ENCODE results near the gene NME7.
"Not testable (repeated sequence)": the region's sequence is repeated elsewhere in the genome, so short reads cannot be mapped to it uniquely, and the experiment has no call there.

Gene NME7

DNA sequence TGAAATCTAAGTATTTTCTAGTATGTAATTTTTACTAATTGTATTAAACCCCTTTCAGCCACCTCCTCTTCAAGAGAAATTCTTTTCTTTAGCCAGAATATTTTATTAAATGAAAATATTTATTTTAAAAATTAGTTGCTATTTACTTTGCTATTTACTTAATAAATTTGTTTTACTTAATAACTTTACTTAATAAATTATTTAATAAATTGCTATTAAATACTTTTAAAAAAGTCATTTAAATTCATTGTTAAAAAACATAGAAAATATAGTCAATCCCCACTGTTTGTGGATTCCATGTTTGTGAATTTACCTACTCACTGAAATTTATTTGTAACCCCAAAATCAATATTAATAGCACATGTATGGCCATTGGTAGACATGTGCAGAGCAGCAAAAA is 155.5 kb downstream of the NME7 start:
- DNase-seq: no peak

DNA sequence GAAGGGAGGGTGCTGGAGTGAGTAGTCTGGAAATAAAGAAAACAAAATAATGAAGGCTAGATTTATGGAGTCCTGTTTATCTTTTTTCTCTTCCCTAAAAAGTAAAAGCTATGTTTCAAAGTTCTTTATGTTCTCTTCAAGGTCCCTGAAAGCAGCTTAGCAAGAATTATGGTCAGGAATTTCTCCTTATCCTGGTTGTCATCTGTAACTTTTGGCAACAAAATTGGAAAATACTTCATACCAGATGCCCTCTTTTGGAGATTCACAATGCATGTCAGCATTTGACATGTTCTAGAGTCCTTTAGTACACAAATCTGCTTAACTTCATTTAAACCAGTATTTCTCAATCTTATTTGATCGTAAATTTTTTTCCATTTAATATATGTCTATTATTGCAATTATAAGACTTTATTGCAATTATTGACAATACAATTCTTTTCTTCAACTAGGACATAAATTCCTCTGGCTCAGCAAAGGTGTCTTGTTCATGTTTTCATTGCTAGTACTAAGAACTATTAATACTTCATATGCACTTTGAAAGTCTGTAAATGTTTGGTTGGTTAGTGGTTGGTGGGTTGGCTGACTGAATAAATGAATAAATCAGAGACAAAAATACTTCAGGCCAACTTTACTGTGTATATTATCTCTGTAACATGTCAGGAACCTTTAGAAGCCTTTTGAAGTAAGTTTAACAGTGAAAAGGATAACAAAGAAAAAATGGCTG is 159.6 kb downstream of the NME7 start:
- DNase-seq: no peak

- no peak for DNase-seq
These were observed 163.4 kb downstream of the NME7 start for GRCh38 chr1:169204157-169204556.

- DNase-seq: no peak
These were observed 164.6 kb downstream of the NME7 start for GRCh38 chr1:169202791-169203665.

DNA sequence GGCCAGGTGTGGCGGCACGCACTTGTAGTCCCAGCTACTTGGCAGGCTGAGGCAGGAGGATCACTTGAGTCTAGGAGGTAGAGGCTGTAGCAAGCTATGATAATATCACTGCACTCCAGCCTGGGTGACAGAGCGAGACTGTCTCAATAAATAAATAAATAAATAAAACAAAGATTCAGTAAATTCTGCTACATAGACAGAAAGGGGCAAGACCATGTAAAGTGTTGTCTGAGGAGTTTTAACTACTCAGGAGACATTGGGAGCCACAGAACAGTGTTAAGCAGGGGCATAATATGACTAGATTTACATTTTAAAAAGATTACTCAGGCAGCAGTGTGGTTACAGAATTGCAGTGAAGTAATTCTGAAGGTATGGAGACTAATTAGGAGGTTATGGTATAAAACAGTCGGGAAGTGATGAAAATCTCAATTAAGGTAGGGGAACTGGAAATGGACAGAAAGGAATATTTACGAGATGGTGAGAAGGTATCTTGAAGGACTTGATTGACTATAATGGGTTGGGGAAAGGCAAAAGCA is 166.4 kb downstream of the NME7 start:
- DNase-seq: no peak

GRCh38 chr1:169200319-169200718 is 167.3 kb downstream of the NME7 start:
- DNase-seq: no peak

GRCh38 chr1:169196581-169196980 is 171.0 kb downstream of the NME7 start:
- DNase-seq: no peak

- DNase-seq: no peak
These were observed 171.4 kb downstream of the NME7 start for GRCh38 chr1:169196161-169196560.

GRCh38 chr1:169193191-169193850 is 174.3 kb downstream of the NME7 start:
- DNase-seq: peak; percentile 29

- DNase-seq: no peak
These were observed 181.5 kb downstream of the NME7 start for GRCh38 chr1:169186106-169186505.

DNA sequence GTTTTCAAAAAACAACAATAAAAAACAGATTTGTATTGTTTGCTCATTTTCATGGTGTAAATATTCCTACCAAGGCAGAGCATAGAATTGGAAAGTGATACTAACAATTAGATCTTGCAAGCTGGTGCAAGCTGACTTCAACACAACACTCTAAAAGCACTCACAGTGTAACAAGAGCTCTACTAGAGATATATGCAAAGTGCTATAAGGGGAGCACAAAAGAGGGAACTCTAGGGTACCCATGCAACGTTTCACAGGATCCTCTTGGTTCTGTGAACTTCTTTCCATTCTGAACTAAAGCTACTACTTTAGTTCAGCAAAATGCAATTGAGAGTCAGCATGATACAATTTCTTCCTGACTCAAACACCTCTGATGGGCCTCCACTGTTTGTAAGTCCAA is 182.8 kb downstream of the NME7 start:
- no peak for DNase-seq

DNA sequence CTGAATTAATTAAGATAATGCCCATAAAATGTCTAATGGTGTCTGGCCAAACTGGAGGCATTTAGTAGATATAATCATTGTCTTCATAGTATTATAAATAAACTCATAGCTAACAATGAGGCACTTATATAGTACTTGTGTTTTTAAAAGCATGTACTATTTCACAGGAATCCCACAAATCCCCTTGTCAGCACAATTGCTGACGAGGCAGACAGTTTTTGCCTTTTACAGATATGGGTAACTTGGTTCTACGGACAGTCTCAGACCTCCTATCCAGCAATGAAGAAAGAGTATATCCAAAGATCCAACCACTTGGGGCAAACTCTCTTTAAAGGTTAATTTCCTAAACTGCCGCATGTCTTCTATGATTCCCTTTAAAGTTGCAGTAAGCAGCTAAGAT is 187.4 kb downstream of the NME7 start:
- DNase-seq: no peak

DNA sequence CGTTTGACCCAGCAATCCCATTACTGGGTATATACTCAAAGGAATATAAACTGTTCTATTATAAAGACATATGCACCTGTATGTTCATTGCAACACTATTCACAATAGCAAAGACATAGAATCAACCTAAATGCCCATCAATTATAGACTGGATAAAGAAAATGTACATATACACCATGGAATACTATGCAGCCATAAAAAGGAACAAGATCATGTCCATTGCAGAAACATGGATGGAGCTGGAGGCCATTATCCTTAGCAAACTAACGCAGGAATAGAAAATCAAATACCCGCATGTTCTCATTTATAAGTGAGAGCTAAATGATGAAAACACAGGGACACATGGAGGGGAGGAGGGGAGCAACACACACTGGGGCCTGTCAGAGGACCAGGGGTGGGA is 188.2 kb downstream of the NME7 start:
- not testable (repeated sequence) for DNase-seq

DNA sequence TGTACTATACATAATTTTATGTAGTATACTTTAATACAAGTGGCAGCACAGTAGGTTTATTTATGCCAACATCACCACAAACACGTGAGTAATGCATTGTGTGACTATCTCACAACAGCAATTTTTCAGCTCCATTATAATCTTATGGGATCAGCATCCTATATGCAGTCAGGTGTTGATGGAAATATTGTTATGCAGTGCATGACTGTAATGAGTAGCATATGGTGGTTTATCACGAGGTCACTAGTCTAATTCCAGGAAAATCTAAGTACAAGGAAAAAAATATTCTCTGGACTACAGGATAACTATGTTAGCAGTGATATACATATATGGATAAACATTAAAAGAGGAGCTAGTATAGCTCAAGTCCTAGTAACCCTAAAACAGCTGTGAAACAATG is 192.1 kb downstream of the NME7 start:
- no peak for DNase-seq

DNA sequence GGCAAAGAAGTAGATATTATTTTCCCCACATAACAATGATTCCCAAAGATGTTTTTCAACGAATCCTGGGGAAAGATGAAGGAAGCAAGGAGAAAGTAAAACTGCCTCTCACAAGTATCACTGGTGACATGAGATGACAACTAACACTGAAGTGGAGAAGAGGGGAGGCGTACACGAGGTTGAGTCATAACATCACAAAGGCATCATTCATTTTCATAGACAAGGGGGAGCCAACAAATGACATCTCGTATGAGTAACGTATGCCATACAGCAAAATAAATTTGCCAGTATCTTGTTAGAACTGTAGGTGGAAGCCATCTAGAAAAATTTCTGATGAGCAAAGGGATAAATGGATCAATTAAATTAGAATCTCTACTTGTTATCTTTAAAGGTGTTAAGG is 204.5 kb downstream of the NME7 start:
- peak; percentile 9 for DNase-seq

GRCh38 chr1:169161496-169162194 is 206.0 kb downstream of the NME7 start:
- DNase-seq: no peak

DNA sequence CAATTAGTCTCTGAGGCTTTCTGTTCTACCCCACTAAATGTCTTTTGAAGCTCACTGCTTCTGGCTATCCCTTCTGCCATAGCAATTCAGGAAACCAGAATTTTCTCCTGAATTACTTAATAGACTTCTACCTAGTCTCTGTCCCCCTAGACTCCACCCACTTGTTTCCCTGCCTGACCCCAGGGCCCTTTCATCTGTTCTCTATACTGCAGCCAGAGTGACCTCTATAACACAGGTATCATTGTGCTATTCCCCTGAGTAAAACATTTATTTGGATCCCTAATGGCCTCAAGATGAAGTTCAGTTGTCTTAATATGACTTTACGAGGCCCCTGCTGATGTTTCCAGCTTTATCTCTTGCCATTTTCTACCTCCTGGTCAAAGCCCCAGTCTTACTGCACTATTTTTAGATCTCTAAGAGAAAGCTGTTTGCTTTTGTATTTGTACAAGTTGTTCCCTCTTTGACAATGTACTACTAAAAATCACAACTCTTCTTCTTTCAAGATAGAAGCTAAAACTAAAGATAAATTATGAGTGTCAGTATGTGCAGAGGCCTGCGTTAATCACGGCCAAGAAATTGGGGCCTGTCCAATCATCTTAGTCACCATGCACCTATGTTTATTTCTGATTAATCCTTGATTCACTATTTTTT is 206.6 kb downstream of the NME7 start:
- DNase-seq: no peak

GRCh38 chr1:169156580-169156979 is 211.0 kb downstream of the NME7 start:
- no peak for DNase-seq

DNA sequence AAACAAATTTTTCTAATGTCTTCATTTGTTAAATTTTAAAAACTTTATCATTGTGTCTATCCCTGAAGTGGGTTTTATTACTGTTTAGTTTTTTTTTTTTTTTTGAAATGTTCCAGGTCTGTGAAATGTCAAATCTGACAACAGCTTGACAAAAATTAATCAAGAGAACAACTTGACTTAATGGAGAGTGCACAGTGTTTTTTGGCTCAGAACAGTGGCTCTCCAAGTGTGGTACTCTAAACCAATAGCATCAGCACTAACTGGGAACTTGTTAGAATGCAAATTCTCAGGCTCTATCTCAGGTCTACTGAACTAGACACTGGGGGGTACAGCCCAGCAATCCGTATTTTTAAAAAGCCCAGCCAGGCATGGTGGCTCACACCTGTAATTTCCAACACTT is 211.9 kb downstream of the NME7 start:
- DNase-seq: no peak

- no peak for DNase-seq
These were observed 216.2 kb downstream of the NME7 start for GRCh38 chr1:169151338-169151837.

DNA sequence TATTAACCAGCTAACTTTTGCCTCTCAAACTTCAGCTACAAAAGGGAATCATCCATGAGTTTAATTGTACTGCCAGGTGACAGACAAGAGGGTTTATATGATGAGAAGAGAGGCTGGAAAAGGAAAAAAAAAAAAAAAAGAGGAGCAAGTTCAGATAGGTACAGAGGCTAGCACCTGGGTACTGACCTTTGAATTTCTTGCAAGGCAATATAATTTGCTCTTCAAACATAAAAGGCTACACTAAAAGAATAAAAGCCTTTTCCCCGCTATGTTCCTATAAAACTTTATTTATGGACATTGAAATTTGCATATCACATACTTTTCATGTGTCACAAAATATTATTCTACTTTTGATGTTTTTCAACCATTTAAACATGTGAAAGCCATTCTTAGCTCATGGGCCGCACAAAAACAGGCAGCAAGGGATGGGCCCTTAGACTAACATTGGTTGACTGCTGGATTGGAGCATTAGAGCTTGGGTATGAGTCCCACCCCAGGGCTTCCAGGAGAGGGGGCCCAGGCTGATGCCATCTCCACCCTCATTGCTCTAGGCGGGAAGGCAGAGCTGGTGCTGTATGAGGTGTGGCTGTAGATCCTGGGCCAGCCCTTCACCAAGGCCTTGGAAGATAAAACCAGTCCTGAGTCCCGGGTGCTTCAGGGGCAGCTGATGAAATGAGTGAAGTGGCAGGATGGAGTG is 216.8 kb downstream of the NME7 start:
- no peak for DNase-seq
